Kidney (tissue), 14 donors: ENCODE results near the gene SLC9A6. TPM values are rescaled to one million over a fixed set of nuclear protein-coding genes. Genes with fewer than 3 reads are reported as not detected.
A peak's percentile ranks its signal among the peaks of the same experiment; 100 is the strongest.

Experiments
- DNase-seq, 5 donors: peaks; one replicate each; pipeline ENCODE4 v3.0.0-alpha.2; 2013 to 2020
- FAIRE-seq: peaks from 2 replicates; lab custom pipeline; 2012; peaks lifted over from hg19 to GRCh38; lab: Jason Lieb, UNC
- H3K27ac ChIP-seq, 2 donors: one replicate each; pipeline ENCODE4 v1.7.0; 2013; ENCODE audit warnings: low read depth in 2 of 2, low read length in 2 of 2, inconsistent platforms in 1 of 2
- H3K27me3 ChIP-seq: one replicate; pipeline ENCODE4 v1.7.1; 2013; ENCODE audit warnings: low read length, inconsistent platforms; ENCODE audit not compliant: control insufficient read depth, insufficient read depth
- H3K36me3 ChIP-seq, 3 donors: one replicate each; pipeline versions ENCODE4 v1.7.0 to v1.7.1; 2013; ENCODE audit warnings: low read length in 3 of 3, control low read depth in 1 of 3, inconsistent platforms in 1 of 3; ENCODE audit not compliant: insufficient read depth in 3 of 3, control insufficient read depth in 2 of 3
- H3K4me1 ChIP-seq, 3 donors: one replicate each; pipeline versions ENCODE4 v1.7.0 to v1.7.1; 2013; ENCODE audit warnings: low read length in 3 of 3, inconsistent platforms in 1 of 3, low read depth in 1 of 3; ENCODE audit not compliant: control insufficient read depth in 2 of 3, insufficient read depth in 2 of 3
- H3K4me3 ChIP-seq, 3 donors: one replicate each; pipeline versions ENCODE4 v1.7.0 to v1.8.1; 2013; ENCODE audit warnings: low read length in 3 of 3, control low read depth in 1 of 3, inconsistent platforms in 1 of 3
- H3K9ac ChIP-seq, 3 donors: one replicate each; pipeline versions ENCODE4 v1.7.0 to v1.7.1; 2013; ENCODE audit warnings: low read length in 3 of 3, control low read depth in 1 of 3, inconsistent platforms in 1 of 3
- H3K9me3 ChIP-seq, 3 donors: one replicate each; pipeline versions ENCODE4 v1.7.0 to v1.7.1; 2013; ENCODE audit warnings: low read length in 3 of 3, control low read depth in 1 of 3, inconsistent platforms in 1 of 3; ENCODE audit not compliant: control insufficient read depth in 2 of 3, insufficient read depth in 1 of 3
- CTCF ChIP-seq: IDR thresholded peaks from 3 replicates; pipeline ENCODE4 v1.5.1; 2012; ENCODE audit warnings: mild to moderate bottlenecking, moderate library complexity, borderline replicate concordance; ENCODE audit not compliant: insufficient read depth; ENCODE audit errors: extremely low read depth
- intact Hi-C: fragments of 100-400 bp; cut with DNase I; formaldehyde crosslinking; loops from one replicate; pipeline ENCODE4 v1.11.1; 2022
- polyA plus RNA-seq: library from polyadenylated mRNA; stranded (reverse); fragments of 350-450 nt; fragmentation: Illumina TruSeq; extraction: RNeasy Lipid Tissue Mini Kit (QIAGEN cat#74804); gene quantifications from one replicate; pipeline ENCODE4 v1.2.3, GENCODE V29; 2014; ENCODE audit warnings: low read depth, low replicate concordance; ENCODE audit not compliant: insufficient read depth
- total RNA-seq: library from RNA; stranded (reverse); fragmentation: NEBNext Ultra II Directional; extraction: Animal tissue kit (Norgen Biotek cat#: 25700); gene quantifications from one replicate; pipeline ENCODE4 v1.2.1, GENCODE V29; 2021
- donor health status: control.
- donor health status: control.
- donor health status: control.
- donor health status: control.
- donor health status: control.
- donor health status: DM: yes; HTN: yes; CAD: no.
- donor health status: Normal renal cell carcinoma (clear cell type).

SLC9A6 gene
- total and polyA plus RNA-seq, 2 donors from 2014 or later, result 7.2 to 14.1 TPM

- intact Hi-C loops, result no loop called here
- no peaks in the 10 kb centered on the region for H3K9me3 ChIP-seq
Observed at GRCh38 chrX:136021160-136021559, 35.9 kb downstream of the SLC9A6 start.

DNA sequence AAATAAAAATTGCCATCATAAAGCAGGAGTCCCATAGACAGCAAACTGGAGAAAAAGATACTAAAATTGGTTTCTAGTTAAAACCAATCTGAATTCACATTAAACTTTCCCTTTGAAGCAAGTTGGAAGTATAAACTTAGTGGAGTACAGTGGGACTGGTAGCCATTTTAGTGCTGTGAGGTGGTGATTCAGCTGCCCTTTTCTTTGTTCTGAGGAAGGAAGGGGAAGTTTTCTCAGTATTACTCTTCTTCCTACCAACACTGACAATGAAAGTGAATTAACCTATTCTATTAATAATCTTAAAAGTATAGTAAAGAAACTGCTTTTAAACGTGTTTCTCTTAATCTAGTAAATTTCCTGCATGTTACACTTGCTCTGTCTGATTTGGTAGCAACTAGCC is 36.7 kb downstream of the SLC9A6 start:
- Histone ChIP-seq H3K9me3 (no peaks in the 10 kb centered on the region), H3K36me3 (no peaks in the 10 kb centered on the region), H3K4me3 (no peak overlapping the region), H3K27me3 (peaks cover 2% of the 10 kb centered on the region), H3K9ac (no peak overlapping the region), H3K27ac (no peak overlapping the region), H3K4me1 (no peaks in the 10 kb centered on the region)
- no peak for FAIRE-seq
- intact Hi-C loops, result no loop called here
- DNase-seq, result no peak
- no peak for TF ChIP-seq CTCF

More at GRCh38 chrX:136021160-136021559, 35.9 kb downstream of the SLC9A6 start:
- Histone ChIP-seq H3K27ac (no peak overlapping the region), H3K36me3 (no peaks in the 10 kb centered on the region), H3K27me3 (peaks cover 2% of the 10 kb centered on the region), H3K4me1 (no peaks in the 10 kb centered on the region), H3K9ac (no peak overlapping the region), H3K4me3 (no peak overlapping the region)
- DNase-seq (no peak), FAIRE-seq (no peak)
- TF ChIP-seq CTCF, result no peak

DNA sequence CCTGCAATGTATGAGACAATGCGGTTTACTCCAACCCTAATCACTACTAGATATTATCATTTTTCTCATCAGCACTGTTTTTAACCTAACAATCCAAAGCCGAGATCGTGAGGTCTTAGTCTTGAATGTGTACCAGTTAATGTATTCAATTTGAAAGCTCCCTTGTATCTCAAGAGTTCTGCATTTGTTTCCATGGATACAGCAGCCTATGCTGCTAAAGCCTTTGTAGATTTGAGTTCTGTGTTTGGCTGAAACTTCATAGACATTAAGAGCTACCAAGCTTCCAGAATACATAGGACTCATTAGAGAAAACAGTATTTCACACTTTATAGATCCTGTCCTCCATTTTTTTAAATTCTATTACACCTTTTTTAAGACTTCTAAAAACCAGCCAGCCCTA is 39.9 kb downstream of the SLC9A6 start:
- Histone ChIP-seq H3K4me3 (no peak overlapping the region), H3K9ac (no peak overlapping the region), H3K9me3 (no peaks in the 10 kb centered on the region), H3K27ac (no peak overlapping the region), H3K4me1 (no peaks in the 10 kb centered on the region), H3K36me3 (peaks cover 0 to 1% (median 0%) of the 10 kb centered on the region in 3 donors), H3K27me3 (no peaks in the 10 kb centered on the region)
- TF ChIP-seq CTCF, result no peak
- FAIRE-seq (no peak), DNase-seq (no peak)
- intact Hi-C loops, result no loop called here

GRCh38 chrX:136028383-136028984 is 43.2 kb downstream of the SLC9A6 start:
- H3K27me3 ChIP-seq, result no peaks in the 10 kb centered on the region
- peaks cover 0 to 3% (median 0%) of the 10 kb centered on the region in 3 donors for H3K36me3 ChIP-seq
- no peaks in the 10 kb centered on the region for H3K4me1 ChIP-seq
- no peak overlapping the region for H3K4me3 ChIP-seq
- H3K9ac ChIP-seq, result no peak overlapping the region
- H3K9me3 ChIP-seq, result no peaks in the 10 kb centered on the region
- intact Hi-C loops, result no loop called here
- H3K27ac ChIP-seq, result no peak overlapping the region
- DNase-seq, result peak in 2 of 5 donors; percentile 70 to 77
- FAIRE-seq, result peak; percentile 97
- peak; percentile 59 for TF ChIP-seq CTCF
